Fibroblast of villous mesenchyme (primary cell): ENCODE results near the gene ITGA6. TPM values are rescaled to one million over a fixed set of nuclear protein-coding genes. Genes with fewer than 3 reads are reported as not detected.

Source experiments
- DNase-seq: peaks from one replicate; pipeline ENCODE4 v3.0.0-alpha.2; 2010; ENCODE audit warnings: low read depth
- H3K4me3 ChIP-seq: 2 replicates; pipeline ENCODE4 v1.5.1; 2011; ENCODE audit warnings: low read depth, mild to moderate bottlenecking, low read length
- total RNA-seq: library from RNA; depleted of rRNA; stranded (reverse); fragments of >200 nt; gene quantifications from 2 replicates; pipeline ENCODE4 v1.2.3, GENCODE V29; 2012
- TF ChIP-seq, protein P1 (sequence below): IDR thresholded peaks from 2 replicates; pipeline ENCODE4 v1.5.1; 2012; ENCODE audit warnings: low read depth, mild to moderate bottlenecking, low read length; ENCODE audit not compliant: insufficient read depth

Gene ITGA6
- total RNA-seq, 1 donor, result 131 TPM

DNA sequence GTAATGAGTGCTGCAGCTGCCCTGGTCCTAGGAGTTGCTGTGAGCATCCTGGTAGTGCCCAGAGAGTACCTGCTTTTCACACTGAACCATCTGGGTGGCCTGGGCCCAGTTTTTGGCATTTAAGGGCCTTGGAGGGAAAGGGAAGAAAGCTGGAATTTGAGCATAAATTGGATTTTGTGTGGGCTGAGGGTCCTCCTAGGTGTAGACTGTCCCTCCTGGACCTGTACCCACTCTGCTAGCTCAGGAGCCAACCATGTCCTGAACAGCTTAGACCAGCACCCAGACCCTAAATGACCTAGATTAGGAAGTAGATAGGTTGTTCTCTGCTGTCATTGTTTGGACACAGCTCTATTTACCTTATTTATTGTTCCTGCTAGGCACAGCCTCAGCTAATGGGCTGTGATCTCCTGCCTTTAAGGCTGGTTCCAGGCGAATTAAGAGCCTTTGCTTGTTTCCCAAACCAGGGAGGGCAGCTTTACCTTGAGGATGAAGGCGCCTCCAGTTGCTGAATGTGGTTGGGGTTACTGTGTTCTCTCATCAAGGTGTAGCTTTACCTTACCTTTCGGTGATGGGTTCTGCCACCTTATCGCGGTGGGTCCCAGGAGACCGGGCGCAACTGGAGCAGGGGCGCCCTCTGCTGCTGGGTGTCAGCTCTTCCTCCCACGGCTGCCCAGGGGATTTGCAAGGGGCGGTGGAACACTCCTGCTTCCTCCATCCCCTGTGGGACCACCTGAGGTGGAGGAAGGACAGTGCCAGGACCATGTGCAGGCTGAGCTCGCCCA, 34.4 kb downstream of the ITGA6 start:
- TF ChIP-seq, protein P1, sequence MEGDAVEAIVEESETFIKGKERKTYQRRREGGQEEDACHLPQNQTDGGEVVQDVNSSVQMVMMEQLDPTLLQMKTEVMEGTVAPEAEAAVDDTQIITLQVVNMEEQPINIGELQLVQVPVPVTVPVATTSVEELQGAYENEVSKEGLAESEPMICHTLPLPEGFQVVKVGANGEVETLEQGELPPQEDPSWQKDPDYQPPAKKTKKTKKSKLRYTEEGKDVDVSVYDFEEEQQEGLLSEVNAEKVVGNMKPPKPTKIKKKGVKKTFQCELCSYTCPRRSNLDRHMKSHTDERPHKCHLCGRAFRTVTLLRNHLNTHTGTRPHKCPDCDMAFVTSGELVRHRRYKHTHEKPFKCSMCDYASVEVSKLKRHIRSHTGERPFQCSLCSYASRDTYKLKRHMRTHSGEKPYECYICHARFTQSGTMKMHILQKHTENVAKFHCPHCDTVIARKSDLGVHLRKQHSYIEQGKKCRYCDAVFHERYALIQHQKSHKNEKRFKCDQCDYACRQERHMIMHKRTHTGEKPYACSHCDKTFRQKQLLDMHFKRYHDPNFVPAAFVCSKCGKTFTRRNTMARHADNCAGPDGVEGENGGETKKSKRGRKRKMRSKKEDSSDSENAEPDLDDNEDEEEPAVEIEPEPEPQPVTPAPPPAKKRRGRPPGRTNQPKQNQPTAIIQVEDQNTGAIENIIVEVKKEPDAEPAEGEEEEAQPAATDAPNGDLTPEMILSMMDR, result peak; percentile 83
- no peak overlapping the region for H3K4me3 ChIP-seq
- peak; percentile 36 for DNase-seq

DNA sequence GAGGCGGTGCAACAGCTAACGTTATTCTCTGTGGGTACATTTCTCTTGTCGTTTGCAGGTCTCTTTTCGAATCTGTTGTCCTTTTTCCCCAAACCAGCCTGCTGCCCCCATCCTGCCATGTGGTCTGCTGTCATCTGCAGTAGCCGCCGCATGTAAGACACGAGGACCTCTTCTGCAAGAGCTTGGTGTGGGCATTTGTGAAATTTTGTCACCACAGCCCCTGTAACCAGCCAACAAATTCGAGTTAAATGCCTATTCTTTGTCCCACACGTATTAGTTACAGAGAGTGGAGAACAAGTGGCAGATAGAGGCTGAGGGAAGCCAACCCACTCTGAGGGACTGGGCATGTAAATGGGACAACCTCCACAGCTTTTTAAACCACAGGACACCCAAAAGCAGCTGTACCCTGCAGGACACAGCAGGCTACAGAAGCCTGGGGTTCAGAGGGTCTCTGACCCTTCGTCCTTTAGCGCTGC, 35.0 kb downstream of the ITGA6 start:
- TF ChIP-seq, protein P1, result no peak
- DNase-seq, result no peak
- H3K4me3 ChIP-seq, result no peak overlapping the region

DNA sequence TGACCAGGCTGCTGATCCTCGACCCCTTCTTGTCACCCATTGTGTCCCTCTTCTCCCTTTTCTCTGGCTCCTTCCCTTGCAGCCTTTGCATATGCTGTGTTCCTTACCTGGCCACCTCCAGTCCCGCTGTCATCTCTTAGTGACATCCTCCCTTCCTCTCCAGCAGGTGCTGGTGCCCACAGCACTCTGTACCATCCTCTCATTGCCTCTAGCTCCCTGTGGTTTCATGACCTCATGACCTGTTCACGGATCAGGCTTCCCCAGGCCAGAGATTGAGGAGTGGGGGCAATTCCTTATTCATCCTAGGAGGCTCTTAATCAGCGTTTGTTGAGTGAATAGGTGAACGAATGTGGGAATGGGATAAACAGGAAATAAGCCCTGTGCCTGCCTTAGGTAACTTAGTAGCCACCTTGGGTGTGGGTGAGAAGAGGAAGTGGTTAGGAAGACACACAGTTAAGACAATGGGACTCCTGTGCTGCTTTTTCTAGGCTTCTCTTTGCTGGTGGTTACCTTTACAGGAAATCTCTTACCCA, 35.5 kb downstream of the ITGA6 start:
- TF ChIP-seq, protein P1, result no peak
- no peak for DNase-seq
- H3K4me3 ChIP-seq, result no peak overlapping the region

DNA sequence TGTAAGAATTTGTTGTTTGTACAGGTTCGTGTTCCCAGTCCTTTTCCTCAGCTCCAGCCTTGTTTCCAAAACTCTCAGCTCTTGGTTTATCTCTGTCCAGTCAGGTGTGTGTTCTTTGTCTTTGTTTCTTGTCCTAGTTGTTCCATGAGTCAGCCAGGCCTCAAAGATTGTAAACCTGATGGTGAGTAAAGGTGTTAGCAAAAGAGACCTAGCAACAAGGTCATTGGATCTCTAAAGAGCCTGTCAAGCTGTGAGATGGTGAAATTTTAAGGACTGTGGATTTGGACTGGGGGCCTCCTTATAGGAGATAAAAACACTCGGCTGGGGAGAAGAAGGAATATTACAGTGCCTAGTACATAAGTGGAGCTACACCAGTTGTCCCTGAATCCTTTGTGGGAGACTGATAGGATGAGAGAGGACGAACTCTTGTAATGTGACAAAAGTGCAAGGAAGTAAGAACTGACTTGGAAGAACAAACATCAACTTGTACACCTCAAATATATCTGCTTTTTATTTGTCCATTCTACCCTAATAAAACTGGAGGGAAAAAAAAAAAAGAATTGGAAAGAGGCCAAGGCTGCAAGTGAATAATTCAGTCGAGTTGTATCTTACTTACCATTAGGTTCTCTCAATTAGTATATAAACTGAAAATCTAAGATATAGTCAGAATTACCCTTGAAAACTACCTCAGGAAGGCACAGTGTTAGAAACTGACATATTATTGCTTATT, 37.2 kb downstream of the ITGA6 start:
- no peak for DNase-seq
- no peak overlapping the region for H3K4me3 ChIP-seq
- TF ChIP-seq, protein P1, result no peak

DNA sequence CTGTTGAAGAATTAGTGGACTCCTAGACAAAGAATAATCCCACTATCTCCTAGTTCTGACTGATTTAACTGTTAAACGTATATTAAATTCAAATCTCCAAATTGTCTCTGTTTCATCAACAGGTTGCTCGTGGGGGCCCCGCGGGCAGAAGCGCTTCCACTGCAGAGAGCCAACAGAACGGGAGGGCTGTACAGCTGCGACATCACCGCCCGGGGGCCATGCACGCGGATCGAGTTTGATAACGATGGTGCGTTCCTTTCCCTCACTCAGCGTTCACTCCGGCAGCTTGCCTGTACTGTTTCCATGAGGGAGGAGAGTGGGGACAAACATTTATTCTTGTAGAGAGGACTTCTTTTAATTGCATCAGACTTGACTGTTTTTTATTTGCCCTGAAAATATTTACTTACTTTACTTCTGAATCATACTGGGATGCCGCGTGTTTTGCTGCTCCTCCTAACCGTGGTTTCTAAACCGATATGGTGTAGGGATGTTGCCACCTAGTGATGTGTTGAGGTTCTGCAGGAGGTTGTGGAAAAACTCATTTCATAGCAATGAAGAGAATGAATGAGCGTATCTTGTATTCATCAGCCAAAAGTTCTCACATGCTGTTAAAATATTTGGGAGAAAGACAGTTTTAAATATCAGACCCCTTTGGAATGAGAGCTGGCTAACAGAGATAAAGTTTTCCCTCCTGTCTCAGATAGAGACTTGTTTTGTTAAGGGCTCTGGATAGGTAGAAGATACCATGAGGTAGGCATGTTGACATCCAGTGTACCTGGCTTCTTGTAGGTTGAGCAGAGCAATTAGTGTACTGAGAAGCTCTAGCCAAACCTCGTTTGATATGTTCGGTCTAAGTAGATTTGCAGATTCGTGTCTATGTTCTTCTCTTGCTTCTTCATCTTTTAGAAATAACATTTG, 38.3 kb downstream of the ITGA6 start:
- DNase-seq, result peak; percentile 89
- H3K4me3 ChIP-seq, result peak overlapping the region; percentile 46
- TF ChIP-seq, protein P1, result peak; percentile 93

DNA sequence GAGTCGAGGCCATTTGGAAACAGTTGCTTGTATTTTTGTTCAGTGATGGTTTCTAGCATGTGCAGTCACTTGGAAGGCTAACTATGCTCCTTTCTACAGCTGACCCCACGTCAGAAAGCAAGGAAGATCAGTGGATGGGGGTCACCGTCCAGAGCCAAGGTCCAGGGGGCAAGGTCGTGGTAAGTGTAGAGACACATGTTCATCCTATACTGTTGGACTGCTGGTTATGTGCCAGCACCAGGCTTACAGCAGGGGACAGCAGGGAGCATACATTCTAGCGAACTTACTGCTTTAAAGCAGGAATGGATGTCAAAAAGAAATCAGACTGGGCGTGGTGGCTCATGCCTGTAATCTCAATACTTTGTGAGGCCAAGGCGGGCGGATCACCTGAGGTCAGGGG, 40.0 kb downstream of the ITGA6 start:
- H3K4me3 ChIP-seq, result no peak overlapping the region
- TF ChIP-seq, protein P1, result peak; percentile 49
- DNase-seq, result peak; percentile 13
